GM21786 (cell line): Measurements from ENCODE around the gene HELZ2.

Experiments used
- ATAC-seq: cut with Tn5 transposase; IDR thresholded peaks from one replicate; pipeline ENCODE4 v1.9.1; 2021; ENCODE audit not compliant: unreplicated experiment

Gene HELZ2

DNA sequence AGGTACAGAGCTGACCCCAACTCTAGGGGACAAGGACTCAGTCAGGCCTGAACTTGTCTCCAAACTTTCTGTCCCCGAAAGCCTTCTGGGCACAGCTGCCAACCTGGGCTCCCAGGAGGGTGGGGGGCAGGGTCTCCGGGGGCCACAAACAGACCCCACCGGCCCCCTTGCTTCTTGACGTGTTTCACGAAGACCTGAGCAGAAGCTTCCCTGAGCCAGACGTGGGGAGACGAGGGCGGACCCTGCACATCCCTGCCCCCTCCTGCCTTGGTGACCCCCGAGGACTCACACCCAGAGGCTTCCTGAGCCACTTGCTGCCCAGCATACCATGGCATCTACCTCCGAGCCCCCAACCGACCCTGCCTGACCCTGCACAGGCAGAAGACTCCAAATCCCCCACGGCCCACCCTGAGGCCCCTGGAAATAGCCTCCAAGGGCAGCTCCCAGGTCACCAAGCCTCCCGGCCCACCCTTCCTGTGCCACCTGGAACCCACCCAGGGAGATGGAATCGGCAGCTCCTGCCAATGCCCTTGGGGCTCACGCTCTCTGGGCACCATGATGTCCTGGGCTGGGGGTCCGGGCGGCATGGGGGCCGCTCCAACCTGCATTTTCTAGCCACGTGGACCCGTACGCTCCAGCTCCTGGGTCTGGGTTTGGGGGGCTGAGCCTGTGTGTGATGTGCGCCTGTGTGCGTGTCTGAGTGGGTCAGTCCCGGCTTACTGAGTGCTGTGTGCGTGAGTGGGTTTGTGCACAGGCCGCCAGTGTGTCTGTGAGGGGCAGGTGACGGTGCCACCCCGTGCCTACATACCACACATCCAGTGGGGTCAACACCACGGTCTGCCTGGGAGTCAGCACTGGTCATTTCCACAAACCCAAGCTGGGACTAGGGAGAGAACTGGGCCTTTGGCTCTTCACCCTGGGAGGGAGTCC is 34.3 kb downstream of the HELZ2 start:
- ATAC-seq, result no peak

- ATAC-seq, result no peak
Measured at GRCh38 chr20:63539092-63539430, 35.0 kb downstream of the HELZ2 start.

GRCh38 chr20:63538204-63539091 is 35.6 kb downstream of the HELZ2 start:
- ATAC-seq, result no peak

DNA sequence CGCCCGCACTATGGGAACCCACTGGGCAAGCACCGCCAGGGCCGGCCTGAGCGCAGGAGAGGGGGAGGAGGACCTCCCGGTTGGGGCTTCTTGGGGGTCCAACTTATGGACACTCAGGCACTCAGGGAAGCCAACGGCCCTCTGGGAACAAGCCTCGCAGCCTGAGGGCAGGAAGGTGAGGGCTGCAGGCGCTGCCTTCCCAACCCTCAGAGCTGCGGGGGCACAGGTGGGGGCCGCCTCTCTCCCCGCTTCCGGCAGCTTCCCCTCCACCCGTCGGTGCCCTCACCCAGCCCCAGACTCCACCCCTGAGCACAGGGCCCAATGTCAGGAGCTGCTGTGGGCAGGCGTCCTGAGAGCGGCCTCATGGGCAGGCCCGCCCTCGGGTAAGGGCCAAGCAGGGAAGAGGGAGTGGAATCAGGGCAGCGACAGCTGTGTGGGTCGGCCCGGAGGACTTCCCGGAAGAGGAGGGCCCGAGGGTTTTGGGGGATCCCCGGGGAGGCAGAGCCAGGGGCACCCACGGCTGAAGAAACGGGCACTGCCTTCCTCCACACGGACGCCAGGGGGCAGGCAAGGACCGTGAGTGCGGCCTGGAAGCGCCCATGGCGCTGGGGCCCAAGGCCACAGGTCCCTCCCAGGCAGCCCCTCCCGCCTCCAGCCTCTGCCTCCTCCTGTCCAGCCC is 36.4 kb downstream of the HELZ2 start:
- peak; percentile 85 for ATAC-seq

- peak; percentile 10 for ATAC-seq
Measured at GRCh38 chr20:63536997-63537524, 37.0 kb downstream of the HELZ2 start, which contains the start of gene PTK6. Gene PTK6, minus strand, starts transcription at chr20:63537376. Its CDS starts 62 bp downstream, at chr20:63537314.

- ATAC-seq, result no peak
Measured at GRCh38 chr20:63536241-63536977, 37.6 kb downstream of the HELZ2 start.

DNA sequence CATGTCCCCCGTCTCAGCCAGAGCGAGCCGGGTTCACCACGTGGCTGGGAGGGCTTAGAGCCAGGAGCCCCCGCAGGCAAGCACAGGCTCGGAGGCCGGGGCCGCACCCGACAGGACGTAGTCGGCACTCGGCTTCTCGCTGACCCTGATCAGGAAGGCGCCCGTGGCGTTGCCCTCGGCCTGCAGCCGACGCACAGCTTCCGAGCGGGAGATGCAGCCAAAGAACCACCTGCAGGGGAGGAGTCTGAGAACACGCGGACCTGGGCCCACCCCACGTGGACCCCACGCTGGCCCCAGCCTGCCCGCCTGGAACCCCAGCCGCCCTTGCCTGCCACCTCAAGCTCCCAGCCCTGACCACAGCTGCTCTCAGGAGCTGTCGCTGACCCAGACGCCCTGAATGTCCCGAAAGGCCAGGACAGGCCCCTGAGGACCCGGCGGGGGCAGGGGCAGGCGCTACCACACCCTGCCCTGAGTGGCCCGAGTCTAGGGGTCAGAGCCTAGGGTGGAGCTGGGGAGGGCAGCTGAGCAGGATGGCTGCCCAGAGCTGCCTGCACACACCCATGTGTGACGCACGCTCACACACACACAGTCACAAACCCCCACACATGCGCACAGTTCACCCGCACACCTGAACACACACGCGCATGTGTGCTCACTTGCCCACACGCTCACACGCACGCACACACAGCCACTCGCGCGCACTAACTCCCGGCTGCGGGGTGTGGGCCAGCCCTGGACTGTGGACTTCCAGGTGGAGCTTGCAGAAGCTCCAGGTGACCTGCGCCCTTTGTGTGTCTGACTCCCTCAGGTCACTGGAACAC is 39.0 kb downstream of the HELZ2 start:
- ATAC-seq, result no peak

GRCh38 chr20:63534427-63534830 is 39.6 kb downstream of the HELZ2 start:
- no peak for ATAC-seq

- no peak for ATAC-seq
Measured at GRCh38 chr20:63533871-63534393, 40.1 kb downstream of the HELZ2 start.

DNA sequence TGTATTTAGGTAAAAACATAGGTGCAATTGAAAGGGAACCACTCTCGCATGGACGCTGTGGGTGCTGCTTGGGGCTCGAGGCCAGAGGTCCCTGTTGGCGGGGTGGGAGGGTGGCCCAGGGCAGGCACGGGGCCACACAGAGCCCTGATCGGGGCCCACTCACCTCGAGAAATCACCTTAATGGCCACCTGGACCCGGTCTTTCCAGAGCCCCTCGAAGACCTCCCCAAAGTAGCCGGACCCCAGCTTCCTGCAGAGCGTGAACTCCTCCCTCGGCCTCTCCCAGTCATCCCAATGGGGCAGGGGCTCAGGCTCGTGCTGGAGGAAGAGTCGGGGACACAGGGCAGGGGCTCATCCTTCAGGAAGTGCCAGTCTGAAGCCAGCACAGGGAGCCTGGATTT is 40.7 kb downstream of the HELZ2 start:
- no peak for ATAC-seq

DNA sequence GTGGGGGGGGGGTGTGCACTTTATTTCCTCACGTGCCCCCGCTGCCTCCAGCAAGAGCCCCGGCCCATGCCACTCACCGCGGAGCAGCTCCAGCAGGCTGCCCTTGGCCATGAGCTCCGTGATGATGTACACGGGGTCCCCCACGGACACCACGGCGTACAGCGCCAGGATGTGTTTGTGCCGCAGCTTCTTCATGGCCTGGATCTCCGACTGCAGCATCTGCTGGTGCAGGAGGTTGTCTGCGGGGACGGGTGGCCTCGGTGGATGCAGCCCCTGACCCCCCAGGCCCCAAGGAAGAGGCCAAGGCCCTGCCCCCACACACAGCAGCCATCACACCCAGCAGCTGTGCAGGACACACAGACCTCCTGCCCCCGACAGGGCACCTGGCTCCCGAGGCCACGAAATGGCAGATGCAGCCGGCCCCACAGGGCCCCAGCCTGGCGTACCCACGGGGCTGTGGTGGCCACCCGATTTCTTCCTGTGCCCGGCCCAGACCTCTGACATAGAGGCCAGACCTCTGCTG is 41.5 kb downstream of the HELZ2 start:
- no peak for ATAC-seq

- no peak for ATAC-seq
Measured at GRCh38 chr20:63531686-63532448, 42.2 kb downstream of the HELZ2 start.

DNA sequence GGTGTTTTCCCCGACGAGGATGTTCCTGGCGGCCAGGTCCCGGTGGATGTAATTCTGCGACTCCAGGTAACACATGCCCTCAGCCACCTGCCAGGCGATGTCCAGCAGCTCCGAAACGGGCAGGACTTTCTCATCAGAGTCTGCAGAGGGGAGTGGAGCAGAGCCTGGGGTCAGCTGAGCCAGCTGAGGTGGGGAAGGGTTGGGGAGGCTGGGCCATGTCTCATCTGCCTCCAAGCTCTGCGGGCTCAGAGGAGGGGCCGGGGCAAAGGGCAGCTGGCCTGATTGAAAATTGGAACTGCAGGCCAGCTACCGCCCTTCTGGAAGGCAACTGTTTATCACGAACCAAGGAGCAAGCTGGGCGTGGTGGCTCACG is 43.3 kb downstream of the HELZ2 start:
- ATAC-seq, result no peak

DNA sequence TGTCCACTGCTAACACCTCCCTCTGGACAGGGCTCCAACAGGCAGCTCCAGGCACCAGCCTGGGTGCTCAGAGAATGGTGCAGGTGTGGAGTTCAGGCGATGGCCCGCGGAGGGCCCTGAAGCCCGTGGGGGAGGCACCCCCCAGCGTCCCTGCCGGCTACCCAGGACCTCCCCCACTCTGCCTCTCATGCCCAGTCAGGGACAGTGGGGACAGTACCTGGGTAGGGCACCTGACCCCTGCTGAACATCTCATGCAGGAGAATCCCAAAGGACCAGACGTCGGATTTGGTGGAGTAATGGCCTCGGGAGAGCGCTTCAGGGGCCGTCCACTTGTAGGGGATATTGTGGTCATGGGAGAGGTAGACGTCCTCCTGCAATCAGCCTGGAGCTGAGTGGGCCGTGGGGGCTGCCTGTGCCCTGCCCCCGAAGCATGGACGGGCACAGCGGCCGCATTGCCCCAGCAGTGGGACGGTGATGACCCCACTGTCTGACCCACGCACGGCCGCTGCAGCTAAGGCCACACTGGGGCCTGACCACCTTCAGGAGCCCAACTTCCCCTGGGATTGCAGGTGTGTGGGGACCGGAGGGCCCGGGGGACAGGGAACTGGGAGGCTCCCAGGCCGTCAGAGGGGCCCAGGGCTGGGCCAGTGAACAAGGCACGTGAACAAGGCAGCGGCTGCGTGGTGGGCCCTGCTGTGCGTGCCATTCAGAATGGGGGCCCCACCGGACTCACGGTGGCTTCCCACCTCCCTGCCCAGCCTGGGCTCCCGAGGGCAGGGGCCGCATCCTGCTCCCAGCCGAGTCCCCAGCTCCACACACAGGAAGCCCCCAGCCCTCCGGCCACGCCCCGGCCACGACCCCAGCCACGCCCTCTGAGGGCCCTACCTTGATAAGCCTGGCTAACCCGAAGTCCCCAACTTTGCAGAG is 43.9 kb downstream of the HELZ2 start:
- no peak for ATAC-seq

DNA sequence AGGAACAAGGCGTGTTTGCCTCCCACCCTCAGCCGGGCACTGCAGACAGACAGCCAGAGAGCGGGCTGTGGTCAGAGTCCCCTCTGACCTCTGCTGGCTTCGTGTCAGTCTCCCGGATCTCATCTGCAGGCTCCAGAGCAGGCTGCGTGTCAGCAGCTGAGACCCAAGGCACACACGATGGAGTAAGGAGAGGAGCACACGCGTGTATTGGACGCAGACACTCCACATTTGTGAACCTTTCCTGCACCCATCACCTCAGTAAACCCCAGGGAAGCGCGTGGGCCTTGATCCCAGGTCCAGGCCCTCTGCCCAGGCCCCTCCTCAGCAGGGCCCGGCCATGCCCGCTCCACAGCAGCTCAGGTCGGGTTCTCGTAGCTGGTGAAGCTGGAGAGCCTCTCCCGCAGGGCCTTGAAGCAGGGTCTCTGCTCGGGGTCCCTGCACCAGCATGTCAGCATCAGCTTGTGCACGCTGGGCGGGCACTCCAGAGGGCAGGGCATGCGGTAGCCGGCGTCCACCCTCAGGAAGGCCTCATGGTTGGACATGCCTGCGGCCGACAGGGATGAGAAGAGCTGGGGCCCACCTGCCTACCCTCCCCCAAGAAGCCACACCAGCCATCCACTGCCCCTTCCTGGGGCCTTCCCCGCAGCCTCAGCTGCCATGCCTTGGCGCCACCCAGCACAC is 44.7 kb downstream of the HELZ2 start:
- ATAC-seq, result no peak

GRCh38 chr20:63527184-63527583 is 46.9 kb downstream of the HELZ2 start:
- no peak for ATAC-seq

GRCh38 chr20:63525971-63526370 is 48.1 kb downstream of the HELZ2 start:
- no peak for ATAC-seq
